Stimulated activated CD8-positive, alpha-beta memory T cell treated with anti-CD3 and anti-CD28 coated beads, Interleukin-12 subunit alpha, Interleukin-12 subunit beta, amount 100 ng/mL, for 1 hour (primary cell): Measurements from ENCODE around the gene SLC9C1.
A peak's percentile ranks its signal among the peaks of the same experiment; 100 is the strongest.

Experiments used
- DNase-seq: peaks from one replicate; pipeline ENCODE4 v3.0.0-alpha.2; 2020; ENCODE audit warnings: low read depth

SLC9C1 gene

GRCh38 chr3:112111785-112112402, 182.1 kb downstream of the SLC9C1 start:
- peak; percentile 41 for DNase-seq

GRCh38 chr3:112109322-112109721, 184.7 kb downstream of the SLC9C1 start:
- DNase-seq, result no peak

GRCh38 chr3:112104774-112105173, 189.2 kb downstream of the SLC9C1 start:
- no peak for DNase-seq

- no peak for DNase-seq
Measured at GRCh38 chr3:112101916-112102315, 192.1 kb downstream of the SLC9C1 start.

GRCh38 chr3:112097378-112097777, 196.6 kb downstream of the SLC9C1 start:
- no peak for DNase-seq

- no peak for DNase-seq
Measured at GRCh38 chr3:112096176-112096575, 197.8 kb downstream of the SLC9C1 start.

- no peak for DNase-seq
Measured at GRCh38 chr3:112095731-112096130, 198.3 kb downstream of the SLC9C1 start.

GRCh38 chr3:112093180-112093522, 200.9 kb downstream of the SLC9C1 start:
- no peak for DNase-seq

GRCh38 chr3:112092496-112093179, 201.4 kb downstream of the SLC9C1 start:
- DNase-seq, result no peak

GRCh38 chr3:112090887-112091586, 203.0 kb downstream of the SLC9C1 start:
- DNase-seq, result no peak
